Fibroblast of skin of right quadriceps (primary cell): Measurements from ENCODE around the gene GPRIN2.
A peak's percentile ranks its signal among the peaks of the same experiment; 100 is the strongest.

ENCODE experiments used
- DNase-seq: peaks from one replicate; pipeline ENCODE4 v3.0.0-alpha.2; 2013

The GPRIN2 gene

DNA sequence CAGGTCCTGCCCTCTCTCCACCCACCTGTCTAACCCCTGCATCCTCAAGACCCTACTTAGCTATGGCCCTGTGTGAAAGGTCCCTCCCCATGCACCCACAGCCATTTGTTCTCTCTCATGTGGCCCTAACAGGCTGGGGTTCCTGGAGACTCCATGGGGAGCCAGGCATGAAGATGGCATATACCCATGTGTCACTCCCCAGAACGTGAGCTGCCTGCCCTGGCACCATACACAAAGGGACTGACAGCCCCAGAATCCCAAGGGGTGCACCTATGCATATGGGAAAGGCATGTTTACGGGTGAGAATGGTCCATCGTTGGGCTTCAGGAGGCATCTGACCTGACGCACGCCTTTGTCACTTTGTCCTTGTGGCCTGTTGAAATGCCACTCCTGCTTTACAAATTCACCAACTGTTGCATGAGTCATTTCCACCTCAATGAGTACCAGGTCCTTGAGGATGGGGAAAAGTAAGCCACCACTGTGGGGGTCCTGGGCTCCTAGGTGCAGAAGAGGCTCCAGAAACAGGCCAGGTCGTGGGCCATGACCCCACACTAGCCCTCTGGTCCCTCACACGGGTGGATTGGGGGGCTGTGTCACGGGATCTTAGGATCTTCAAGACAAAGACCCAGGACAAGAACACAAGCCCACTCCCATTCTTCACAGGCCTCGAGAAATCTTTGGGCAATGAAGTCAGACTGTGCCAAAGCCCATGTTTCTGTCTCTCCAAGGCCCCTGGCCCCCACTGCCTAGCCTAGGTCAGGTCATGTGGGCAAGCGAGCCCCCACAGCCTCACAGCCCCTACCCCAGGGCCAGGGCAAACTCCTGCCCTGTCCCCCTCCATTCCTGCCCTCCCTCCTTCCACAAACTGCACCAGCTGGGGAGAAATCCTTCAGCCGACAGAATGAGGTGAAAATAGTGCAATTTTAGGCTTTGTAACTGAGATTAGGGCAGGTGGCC lies 8.6 kb downstream of the GPRIN2 start:
- no peak for DNase-seq

DNA sequence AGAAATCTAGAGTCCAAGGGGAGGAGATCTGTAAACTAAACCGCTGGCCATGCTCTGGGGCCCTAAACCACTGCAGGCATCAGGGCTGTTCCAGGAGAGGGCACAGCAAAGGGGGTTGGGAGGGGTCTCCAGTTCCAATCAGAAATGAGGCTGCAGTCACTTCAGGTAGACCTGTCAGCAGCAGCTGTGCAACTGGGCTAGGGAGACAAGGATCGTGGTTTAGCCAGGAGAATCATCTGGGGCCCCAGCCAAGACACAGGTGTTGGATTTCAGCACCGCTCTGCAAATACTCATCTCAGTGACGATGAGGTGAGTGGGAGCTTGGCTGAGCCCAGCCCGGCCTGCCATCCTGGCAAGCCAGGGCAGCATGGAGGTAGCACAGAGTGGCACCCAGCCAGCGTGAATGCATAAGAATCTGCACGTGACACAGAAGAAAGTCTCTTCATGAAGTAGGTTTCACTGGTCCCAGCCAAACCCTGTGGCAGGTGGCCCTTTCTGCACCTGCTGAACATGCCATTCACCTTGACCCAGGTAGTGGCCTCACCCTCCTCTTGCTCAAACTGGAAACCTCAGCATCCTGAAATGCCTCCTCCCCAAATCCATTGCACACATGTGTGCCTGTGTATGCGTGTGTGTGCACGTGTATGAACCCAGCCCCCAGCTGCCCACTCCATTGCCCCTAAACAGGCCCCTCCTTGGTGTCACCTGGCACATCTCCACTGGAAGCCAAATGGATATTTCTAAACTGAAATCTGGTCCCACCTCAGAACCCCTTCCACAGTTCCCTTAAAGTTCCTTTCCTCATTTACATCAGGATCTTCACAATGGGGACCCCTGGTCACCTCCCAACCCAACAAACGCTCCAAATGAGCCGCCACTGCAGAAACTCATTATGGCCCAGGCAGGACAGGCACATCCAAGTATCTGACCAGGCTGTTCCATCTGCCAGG lies 9.6 kb downstream of the GPRIN2 start:
- no peak for DNase-seq

DNA sequence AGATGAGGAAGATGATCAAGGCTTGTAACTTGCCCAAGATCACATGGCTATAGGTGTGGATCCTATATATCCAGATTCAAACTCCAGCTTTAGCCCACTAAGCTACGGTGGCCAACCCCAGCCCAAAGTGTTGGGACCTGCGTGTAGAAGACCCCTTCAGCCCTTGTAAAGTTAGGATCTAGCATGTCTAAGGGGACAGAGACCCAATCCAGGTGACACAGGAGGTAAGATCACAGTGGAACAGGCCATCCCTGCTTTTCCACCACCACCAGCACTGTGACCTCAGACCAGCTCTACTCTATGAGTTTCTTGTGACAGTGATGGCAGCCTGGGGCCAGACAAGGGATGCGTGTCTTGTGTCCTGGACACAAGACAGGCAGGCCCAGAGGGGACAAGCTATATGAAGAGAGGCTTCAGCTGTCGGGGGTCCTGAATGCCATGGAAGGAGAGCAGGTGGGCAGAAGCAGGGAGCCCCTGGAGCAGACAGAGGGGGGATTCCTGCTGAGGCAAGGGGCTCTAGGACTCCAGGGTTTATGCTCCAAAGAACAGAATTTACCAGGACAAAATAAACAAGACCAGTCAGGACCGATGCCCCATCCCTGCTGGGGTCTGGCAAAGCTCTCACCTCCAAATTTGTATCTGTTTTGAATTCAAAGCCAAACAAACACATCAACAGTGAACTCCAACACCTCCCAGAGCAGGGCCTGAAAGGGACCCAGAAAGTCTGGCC lies 10.4 kb downstream of the GPRIN2 start:
- DNase-seq = no peak

DNA sequence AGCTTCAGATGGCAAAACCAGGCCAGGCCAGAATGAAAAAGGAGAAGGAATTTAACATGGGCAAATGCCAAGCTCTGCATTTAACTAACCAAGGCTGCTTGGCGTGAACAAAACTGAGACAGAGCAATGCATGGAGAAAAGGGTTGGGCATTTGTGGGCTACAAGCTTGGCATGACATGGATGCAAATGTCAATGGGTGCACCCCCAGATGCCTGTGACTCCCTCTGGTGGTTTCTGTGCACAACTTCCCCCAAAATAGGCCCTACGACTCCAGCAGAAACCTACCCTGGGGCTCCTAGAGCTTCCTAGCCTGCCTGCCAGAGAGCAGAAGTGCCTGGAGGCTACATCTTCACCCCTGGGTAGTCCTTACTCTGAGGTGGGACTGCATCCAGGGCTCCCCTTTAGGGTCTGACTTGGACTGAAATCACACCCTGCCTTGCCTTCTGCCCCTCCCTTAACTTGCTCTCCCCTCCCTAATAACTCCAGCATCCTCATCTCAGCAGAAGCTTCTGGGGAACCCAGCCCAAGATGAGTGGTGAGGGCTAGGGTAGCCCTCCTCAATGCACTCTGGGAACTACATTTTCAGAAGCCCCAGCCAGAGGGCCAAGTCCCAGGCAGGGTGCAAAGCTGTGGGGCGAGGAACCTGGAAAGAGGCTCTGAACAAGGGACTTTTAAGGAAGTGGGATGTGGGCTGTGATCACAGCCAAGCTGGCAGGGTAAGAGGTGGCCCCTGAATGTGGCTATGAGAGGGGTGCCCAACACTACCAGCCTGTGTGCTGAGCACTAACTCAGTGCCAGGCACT lies 11.3 kb downstream of the GPRIN2 start:
- no peak for DNase-seq

DNA sequence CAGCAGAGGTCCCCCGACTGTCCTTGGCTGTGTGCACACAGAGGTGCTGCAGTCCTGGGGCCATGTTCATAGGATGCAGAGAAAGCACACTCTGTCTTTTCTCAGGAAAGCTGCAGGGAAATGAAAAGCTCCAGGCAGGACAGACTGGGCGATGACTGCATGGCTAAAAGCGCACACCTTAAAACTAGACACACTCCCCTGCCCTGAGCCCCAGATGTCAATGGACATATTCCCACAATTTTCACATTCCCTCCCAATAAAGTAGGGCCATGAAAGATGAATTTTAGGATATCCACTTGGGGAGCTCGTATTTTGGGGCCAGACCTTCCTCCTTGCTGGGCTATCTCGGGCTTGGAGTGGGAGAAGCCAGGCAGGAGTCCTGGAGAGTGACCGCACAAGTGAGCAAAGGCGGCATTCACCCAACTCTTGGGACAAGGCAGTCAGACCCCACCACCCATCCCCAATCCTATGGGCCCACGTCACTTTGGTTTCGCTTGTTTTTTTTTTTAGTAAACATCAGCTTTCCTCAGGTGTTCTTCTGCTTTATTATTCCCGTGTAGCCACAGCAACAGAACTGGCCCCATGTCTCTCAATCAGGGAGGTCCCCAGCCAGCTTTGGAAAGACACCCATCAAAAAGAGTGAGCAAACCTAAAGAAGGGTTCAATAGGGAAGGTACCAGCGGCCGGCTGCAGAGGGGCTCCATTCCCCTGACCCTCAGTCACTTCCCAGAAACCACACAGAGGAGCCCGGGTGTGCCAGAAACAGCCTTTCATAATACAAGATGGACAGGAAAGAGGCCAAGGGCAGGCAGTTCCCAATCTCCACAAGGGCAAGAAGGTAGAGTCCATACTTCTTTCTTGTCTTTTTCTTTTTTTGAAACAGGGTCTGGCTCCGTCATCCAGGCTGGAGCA lies 12.7 kb downstream of the GPRIN2 start:
- DNase-seq = no peak

DNA sequence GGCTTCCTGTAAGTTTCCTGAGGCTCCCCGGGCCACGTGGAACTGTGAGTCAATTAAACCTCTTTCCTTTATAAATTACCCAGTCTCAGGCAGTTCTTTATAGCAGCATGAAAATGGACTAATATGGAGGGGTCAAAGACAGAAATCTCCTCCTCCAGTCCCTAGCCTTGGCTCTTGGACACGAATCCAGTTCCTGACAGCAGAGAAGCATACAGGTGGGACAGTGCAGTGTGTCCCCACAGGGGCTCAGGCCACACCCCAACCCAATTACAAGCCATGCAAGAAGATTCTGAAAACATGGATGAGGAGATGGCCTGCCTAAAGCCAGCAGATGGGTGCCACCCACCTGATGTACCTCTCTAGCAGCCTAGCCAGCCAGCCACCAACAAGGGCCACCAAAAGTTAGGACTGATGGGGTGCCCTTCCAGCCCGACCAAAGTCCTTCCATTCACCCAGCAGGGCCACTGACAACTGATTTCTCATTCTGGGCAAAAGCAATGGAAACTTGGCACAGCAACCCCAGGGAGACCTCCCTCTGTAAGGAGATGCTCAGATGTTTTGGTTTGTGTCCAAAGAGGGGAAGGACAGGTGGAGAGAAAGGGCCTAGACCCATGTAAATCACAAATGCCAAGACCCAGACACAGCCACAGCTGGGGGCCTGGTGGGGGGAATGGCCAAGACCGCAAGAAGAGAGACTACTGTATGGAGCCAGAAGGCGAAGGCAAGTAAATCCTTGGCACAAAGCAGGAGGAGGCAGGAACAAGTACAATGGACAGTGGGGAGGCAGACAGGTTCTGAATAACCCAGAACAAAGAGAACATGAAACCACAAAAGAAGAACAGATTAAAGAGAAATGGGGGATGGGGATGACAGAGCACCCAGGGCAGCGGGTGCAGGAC lies 13.6 kb downstream of the GPRIN2 start:
- no peak for DNase-seq

DNA sequence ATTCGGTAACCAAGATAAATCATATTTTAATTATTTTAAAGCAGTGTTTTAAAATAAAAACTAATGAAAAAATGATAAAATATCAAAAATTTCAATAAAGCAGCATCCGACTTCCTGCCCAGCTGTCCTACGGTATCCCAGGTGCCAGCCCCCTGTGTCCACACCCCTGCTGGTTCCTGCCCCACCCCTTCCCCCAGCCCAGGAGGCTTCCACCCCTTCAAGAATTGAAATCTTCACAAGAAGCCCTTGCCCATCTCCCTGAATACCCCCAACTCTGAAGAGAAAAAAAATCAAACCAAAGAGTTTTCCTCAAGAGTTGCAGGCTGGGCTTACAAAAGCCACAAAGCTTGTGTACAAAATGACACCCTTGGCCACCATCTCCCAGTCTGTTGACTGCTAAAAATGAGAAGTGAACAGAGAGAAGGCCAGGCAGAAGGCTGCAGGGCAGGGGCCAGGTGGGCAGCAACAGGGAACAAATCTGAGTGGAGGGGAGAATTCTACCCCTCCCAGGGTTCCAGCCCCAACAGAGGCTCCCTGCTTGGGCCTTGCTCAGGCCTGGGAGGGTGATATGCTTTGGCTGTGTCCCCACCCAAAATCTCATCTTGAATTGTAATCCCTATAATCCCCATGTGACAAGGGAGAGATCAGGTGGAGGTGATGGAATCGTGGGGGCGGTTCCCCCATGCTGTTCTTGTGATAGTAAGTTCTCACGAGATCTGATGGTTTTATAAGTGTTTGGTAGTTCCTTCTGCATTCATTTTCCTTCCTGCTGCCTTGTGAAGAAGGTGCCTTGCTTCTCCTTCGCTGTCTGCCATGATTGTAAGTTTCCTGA lies 14.5 kb downstream of the GPRIN2 start:
- no peak for DNase-seq

DNA sequence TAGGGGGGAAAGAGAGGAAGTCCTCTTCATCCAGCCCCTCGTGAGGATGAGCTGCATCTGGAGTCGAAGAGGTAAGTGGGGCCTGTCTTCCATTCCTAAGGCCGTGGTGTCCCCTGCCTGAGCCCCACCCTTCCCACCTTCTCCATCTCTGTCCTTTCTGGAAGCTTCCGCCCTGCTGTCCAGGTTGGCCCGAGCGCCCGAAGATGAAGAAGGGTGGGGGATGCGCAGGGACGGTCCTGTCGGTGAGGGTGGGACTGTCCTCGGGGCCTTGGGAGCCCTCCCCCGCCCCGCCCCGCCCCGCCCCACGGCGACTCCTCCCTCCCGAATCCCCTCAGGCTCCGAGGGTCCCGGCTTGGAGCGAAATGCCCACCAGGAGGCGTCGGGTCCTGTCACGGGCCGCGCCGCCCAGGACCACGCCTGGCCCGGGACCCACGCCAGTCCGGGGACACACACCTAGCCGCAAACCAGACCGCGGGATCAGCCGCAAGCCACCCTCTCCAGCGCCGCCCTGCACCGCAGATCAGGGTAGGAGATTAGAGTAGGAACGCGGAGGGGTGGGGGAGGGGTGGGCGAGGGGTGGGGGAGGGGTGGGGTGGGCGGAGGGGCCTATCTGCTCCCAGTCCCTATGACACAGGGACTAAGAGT lies 15.3 kb downstream of the GPRIN2 start:
- DNase-seq = peak; percentile 20

DNA sequence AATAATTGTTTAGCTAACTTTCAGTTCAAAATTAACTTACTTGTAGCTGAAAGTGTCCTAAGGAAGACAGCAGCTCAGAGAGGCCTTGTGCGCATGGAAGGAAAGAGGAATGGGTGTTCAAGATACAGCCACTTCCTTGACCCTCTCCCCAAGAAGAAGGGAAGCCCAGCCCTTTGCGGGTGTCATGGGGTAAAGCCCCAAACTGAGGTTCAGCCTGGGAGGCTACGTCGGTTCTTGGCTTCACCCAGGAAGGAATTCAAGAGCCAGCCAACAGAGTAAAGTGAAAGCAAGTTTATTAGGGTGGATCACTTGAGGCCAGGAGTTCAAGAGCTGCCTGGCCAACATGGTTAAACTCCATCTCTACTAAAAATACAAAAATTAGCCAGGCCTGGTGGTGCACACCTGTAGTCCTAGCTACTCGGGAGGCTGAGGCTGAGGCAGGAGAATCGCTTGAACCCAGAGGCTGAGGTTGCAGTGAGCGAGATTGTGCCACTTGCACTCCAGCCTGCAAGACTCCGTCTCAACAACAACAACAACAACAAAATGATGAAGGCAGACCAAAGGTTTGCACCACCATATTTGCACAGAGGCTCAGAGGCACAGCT lies 15.9 kb downstream of the GPRIN2 start:
- no peak for DNase-seq

DNA sequence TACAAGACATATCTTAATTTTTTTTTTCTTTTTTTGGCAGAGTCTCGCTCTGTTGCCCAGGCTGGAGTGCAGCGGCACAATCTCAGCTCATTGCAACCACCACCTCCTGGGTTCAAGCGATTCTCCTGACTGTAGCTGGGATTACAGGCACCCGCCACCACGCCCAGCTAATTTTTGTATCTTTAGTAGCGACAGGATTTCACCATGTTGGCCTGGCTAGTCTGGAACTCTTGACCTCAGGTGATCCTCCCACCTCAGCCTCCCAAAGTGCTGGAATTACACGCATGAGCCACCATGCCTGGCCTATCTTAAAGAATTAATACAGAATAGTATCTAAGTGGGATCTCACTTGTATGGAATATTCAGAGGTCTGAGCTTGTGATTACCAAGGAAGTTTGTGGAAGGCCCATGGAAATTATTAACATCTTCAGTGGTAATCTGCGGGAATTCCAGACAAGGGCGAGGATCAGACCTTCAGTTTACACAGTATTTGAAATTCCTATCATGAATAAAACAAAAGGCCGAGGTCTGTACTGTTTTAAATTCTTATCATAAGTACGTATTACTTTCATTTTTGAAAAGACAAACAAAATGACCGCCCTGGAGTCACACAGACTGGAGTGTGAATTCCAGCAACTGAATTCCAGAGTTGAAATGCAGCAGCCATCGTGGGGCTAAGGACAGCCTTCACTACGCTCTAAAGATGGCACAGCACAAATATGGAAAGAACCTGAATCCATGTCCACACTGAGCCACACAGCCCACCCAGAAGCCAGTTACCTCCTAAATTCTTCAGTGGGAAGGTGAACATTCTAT lies 16.7 kb downstream of the GPRIN2 start:
- DNase-seq = no peak

DNA sequence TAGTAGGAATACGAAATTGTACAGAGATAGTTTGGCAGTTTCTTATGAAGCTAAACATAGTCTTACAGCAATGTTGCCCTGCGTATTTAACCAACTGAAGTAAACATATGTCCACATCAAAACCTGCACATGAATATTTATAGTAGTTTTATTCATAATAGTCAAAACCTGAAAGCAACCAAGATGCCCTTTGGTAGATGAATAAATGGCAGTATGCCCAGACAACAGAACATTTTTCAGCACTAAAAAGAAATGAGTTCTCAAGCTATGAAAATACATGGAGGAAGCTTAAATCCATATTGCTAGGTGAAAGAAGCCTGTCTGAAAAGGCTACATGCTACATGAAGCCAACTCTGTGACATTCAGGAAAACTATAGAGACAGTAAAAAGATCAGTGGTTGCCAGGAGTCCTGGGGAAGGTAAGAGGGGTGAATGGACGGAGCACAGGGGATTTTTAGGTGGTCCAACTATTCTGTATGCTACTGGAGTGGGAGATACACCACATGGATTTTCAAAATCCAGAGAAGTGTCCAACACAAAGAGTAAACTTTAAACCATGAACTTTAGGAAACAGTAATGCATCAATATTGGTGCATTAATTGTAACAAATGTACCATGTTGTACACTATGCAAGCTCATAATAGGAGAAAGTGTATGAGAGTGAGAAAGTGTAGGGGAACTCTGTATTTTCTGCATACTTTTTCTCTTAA lies 17.6 kb downstream of the GPRIN2 start:
- DNase-seq = no peak

DNA sequence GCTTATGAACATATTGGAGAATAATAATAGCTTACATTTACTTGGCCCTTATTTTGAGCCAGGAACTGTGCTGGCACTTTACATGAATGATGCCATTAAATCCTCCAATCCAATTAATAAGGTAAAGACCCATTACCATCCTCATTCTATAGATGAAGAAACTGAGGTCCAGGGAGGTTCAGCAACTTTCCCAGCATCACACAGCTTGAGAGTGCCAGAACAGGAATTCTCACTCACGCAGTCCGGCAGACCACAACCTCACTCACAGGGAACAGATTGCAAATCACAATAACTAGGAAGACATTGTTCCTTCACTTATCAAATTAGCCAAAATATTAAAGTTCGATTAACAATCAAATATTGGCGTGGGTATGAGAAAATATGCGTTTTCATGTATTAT lies 18.3 kb downstream of the GPRIN2 start:
- no peak for DNase-seq

DNA sequence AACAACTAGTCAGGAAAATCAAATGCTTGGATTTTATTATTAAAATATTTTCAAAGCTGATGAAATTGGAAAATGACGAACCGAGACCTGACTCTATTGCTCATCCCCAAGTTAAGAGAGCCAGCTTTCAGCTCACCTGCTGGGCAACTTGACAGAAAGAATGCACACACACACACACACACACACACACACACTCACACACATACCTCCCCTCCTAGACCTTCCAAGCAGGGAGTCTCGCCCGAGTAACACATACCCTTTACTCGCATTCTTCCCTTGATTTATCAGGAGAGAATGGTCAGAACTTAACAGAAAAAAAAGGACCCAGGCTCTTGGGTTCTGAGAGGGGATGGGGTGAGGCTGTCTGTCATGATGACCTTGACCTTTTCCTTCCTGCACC lies 19.1 kb downstream of the GPRIN2 start:
- DNase-seq = no peak

DNA sequence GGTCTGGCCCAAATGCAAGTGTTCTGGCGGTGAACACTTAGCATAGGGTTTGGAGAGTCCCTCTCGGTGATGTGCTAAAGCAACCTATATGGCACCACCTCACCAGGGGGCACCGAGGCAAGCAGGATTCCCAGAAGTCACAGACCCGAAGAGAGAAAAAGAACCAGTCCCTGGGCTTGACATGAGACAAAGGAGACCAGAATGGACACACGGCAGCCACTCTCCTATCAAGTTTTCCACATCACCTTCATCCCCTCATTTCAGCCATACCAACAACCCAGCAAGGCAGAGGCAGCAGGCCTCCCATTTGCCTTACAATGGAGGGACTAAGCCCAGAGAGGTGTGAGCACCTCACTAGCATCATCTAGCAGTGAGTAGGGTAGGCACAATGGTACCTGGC lies 19.7 kb downstream of the GPRIN2 start:
- DNase-seq = no peak

DNA sequence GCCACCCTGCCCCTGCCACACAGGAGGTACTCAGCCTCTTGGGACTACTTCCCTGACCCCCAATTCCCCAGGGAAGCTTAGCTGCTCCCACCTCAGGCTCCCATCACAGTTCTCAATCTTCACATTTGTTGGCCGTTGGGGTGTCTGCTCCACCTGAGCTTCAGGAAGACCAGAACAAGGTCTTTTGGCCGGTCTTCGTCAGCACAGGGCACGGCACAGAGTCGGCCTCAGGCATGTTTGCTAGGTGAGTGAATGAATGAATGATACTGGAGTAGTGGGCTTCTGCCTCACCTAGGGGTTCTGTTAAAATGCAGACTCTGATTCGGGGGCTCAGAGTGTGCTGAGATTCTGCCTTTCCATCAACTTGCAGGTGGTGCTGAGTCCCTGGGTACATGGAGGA lies 20.3 kb downstream of the GPRIN2 start:
- DNase-seq = no peak

DNA sequence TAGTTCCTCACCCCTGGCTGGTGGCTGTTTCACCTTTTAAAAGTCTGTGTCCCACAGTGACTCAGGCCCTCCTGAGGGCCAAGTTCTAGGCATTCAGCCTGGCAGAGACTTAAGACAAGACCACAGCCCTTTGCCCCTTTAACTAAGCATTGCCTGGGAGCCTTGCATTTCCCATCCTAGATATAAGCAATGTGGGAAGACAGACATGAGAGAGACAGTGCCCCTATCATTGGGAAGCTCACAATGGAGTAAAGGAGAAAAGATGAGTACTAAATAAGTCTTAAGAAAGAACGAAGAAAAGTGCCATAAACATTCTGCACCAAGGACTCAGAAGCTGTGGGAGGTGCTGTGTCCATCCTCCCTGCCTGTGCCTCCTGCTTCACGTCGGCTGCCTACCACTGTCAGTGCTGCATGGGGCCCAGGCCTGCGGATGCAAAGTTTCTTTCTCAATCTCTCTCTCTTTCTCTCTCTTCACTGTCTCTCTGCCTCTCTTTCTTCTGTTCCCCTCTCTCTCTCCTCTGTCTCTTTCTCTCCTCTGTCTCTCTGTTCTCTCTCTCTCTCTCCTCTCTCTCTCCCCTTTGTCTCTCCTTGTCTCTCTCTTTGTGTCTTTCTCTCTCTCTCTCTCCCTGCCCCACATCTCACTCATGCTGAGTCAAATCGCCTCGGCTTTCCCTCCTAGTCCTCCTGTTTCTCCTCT lies 21.5 kb downstream of the GPRIN2 start:
- no peak for DNase-seq
